HCT116 (cell line): ENCODE results near the gene KCNMB2. TPM values are rescaled to one million over a fixed set of nuclear protein-coding genes. Genes with fewer than 3 reads are reported as not detected.

Source experiments
- ATAC-seq: fragments of 200-7000 bp; cut with Tn5 transposase; 2 replicates; pipeline ENCODE4 v1.9.1; 2020; ENCODE audit warnings: mild to moderate bottlenecking, moderate library complexity
- BruUV-seq: library from RNA; stranded (reverse); fragments of 400-500 nt; replicated peaks from 2 replicates; lab custom pipeline; 2021; lab: Mats Ljungman, UMichigan
- CTCF ChIA-PET: fragments of 300-600 bp; sonication (Branson Sonifier 250); formaldehyde crosslinking; loops from one replicate; lab custom pipeline; 2021; ENCODE audit warnings: antibody characterized with exemption; lab: Charles Lee
- POLR2A ChIA-PET: fragments of 300-600, 350-600 bp; sonication (Branson Sonifier 250); formaldehyde crosslinking; loops from one replicate; lab custom pipeline; 2021; ENCODE audit warnings: antibody characterized with exemption; lab: Charles Lee
- RAD21 ChIA-PET, 2 experiments: fragments of 300-600 bp; sonication (Branson Sonifier 250); formaldehyde crosslinking; loops; one replicate each; lab custom pipeline; 2023; ENCODE audit warnings: low total read pairs in 2 of 2; ENCODE audit not compliant: uncharacterized antibody in 2 of 2, unreplicated experiment in 2 of 2, low non-redundant PET in 1 of 2; lab: Charles Lee
- DNase-seq: peaks from one replicate; pipeline ENCODE4 v3.0.0-alpha.2; 2010; ENCODE audit warnings: low read depth, low spot score
- H2AFZ ChIP-seq: fragments of 200-600 bp; shearing (Covaris generic), sonication (generic); 2 replicates; pipeline ENCODE4 v1.6.1; 2017; ENCODE audit warnings: low read depth, mixed run types, mixed read lengths, antibody characterized with exemption, low read length; ENCODE audit not compliant: poor library complexity, severe bottlenecking
- H3K27ac ChIP-seq: 2 replicates; pipeline ENCODE4 v1.5.1; 2012; ENCODE audit warnings: low read depth, low read length
- H3K27me3 ChIP-seq: fragments of 200-600 bp; sonication (generic); 2 replicates; pipeline ENCODE4 v1.6.1; 2016; ENCODE audit warnings: mixed run types, low read length, mixed read lengths; ENCODE audit not compliant: insufficient read depth
- H3K36me3 ChIP-seq, 2 experiments: fragments of 200-500 bp in 1 of 2; fragments of 200-600 bp in 1 of 2; sonication (Bioruptor generic) in 1 of 2; sonication (generic) in 1 of 2; 2 replicates each; pipeline versions ENCODE4 v1.5.1 to v1.6.1; 2014 to 2016; ENCODE audit warnings: low read length in 2 of 2, inconsistent platforms in 1 of 2, mixed read lengths in 1 of 2, mixed run types in 1 of 2; ENCODE audit not compliant: insufficient read depth in 2 of 2, control insufficient read depth in 1 of 2
- H3K4me1 ChIP-seq, 2 experiments: fragments of 200-600 bp in 1 of 2; sonication (generic) in 1 of 2; 2 replicates each; pipeline versions ENCODE4 v1.5.1 to v1.6.1; 2012 to 2017; ENCODE audit warnings: low read length in 2 of 2, inconsistent platforms in 1 of 2, mild to moderate bottlenecking in 1 of 2, mixed read lengths in 1 of 2, mixed run types in 1 of 2, moderate library complexity in 1 of 2; ENCODE audit not compliant: insufficient read depth in 2 of 2, control insufficient read depth in 1 of 2
- H3K4me2 ChIP-seq: fragments of 200-600 bp; sonication (generic); 2 replicates; pipeline ENCODE4 v1.6.1; 2017; ENCODE audit warnings: mixed run types, low read length, mixed read lengths
- H3K4me3 ChIP-seq, 2 experiments: fragments of 200-600 bp in 1 of 2; sonication (generic) in 1 of 2; replicated peaks in 1 of 2; 2 replicates each; pipeline ENCODE4 v1.5.1; 2011 to 2016; ENCODE audit warnings: low read length in 2 of 2, control low read depth in 1 of 2, low read depth in 1 of 2, mild to moderate bottlenecking in 1 of 2, mixed read lengths in 1 of 2, mixed run types in 1 of 2
- H3K79me2 ChIP-seq: fragments of 200-600 bp; sonication (generic); 2 replicates; pipeline ENCODE4 v1.6.1; 2017; ENCODE audit warnings: mild to moderate bottlenecking, mixed run types, low read length, moderate library complexity, mixed read lengths; ENCODE audit not compliant: insufficient read depth
- H3K9ac ChIP-seq: fragments of 200-600 bp; sonication (generic); 2 replicates; pipeline ENCODE4 v1.6.1; 2016; ENCODE audit warnings: low read length, mixed read lengths
- H3K9me2 ChIP-seq: fragments of 200-600 bp; sonication (generic), shearing (Covaris generic); 2 replicates; pipeline ENCODE4 v1.6.1; 2017; ENCODE audit warnings: mixed run types, mild to moderate bottlenecking, moderate library complexity; ENCODE audit not compliant: insufficient read depth
- H3K9me3 ChIP-seq, 2 experiments: fragments of 200-500 bp in 1 of 2; fragments of 200-600 bp in 1 of 2; sonication (Bioruptor generic) in 1 of 2; sonication (generic) in 1 of 2; 2 replicates each; pipeline ENCODE4 v1.6.1; 2014 to 2017; ENCODE audit warnings: low read length in 2 of 2, mixed read lengths in 2 of 2, inconsistent platforms in 1 of 2, low read depth in 1 of 2, mild to moderate bottlenecking in 1 of 2, mixed run types in 1 of 2, moderate library complexity in 1 of 2; ENCODE audit not compliant: control insufficient read depth in 1 of 2, insufficient read depth in 1 of 2
- H4K20me1 ChIP-seq: fragments of 200-600 bp; sonication (generic), shearing (Covaris generic); 2 replicates; pipeline ENCODE4 v1.6.1; 2017; ENCODE audit warnings: mixed run types, mild to moderate bottlenecking, moderate library complexity; ENCODE audit not compliant: insufficient read depth
- ATF3 ChIP-seq: IDR thresholded peaks from 2 replicates; pipeline ENCODE4 v1.6.1; 2012
- CBX3 ChIP-seq: IDR thresholded peaks from 2 replicates; pipeline ENCODE4 v1.6.1; 2012; ENCODE audit warnings: low read depth
- CTCF ChIP-seq, 3 experiments: fragments of 200-600 bp in 1 of 3; sonication (generic) in 1 of 3; IDR thresholded peaks in 2 of 3; conservative IDR thresholded peaks in 1 of 3; 2 replicates each; pipeline ENCODE4 v1.5.1; 2012 to 2017; ENCODE audit warnings: low read depth in 2 of 3, low read length in 2 of 3, antibody characterized with exemption in 1 of 3, borderline replicate concordance in 1 of 3, control low read depth in 1 of 3, mild to moderate bottlenecking in 1 of 3, mixed read lengths in 1 of 3, mixed run types in 1 of 3, moderate library complexity in 1 of 3; ENCODE audit not compliant: insufficient read depth in 1 of 3
- EGR1 ChIP-seq: IDR thresholded peaks from 2 replicates; pipeline ENCODE4 v1.6.1; 2012; ENCODE audit warnings: low read depth
- ELF1 ChIP-seq: IDR thresholded peaks from 2 replicates; pipeline ENCODE4 v1.6.1; 2012; ENCODE audit warnings: low read depth, borderline replicate concordance
- EZH2phosphoT487 ChIP-seq: fragments of 200-600 bp; IDR thresholded peaks from 2 replicates; pipeline ENCODE4 v1.6.1; 2018; ENCODE audit warnings: antibody characterized with exemption, borderline replicate concordance
- FOSL1 ChIP-seq: IDR thresholded peaks from 2 replicates; pipeline ENCODE4 v1.6.1; 2012; ENCODE audit warnings: low read depth
- JUND ChIP-seq: IDR thresholded peaks from 2 replicates; pipeline ENCODE4 v1.6.1; 2012
- MAX ChIP-seq: IDR thresholded peaks from 2 replicates; pipeline ENCODE4 v1.6.1; 2012
- POLR2A ChIP-seq: IDR thresholded peaks from 2 replicates; pipeline ENCODE4 v1.7.0; 2011; ENCODE audit warnings: borderline replicate concordance; ENCODE audit not compliant: insufficient read depth, insufficient read length; ENCODE audit errors: extremely low read depth
- POLR2AphosphoS5 ChIP-seq: IDR thresholded peaks from 2 replicates; pipeline ENCODE4 v1.6.1; 2011; ENCODE audit warnings: mild to moderate bottlenecking, low read depth, low read length, moderate library complexity
- RAD21 ChIP-seq: IDR thresholded peaks from 2 replicates; pipeline ENCODE4 v1.6.1; 2012; ENCODE audit warnings: low read depth, mild to moderate bottlenecking
- SIN3A ChIP-seq: IDR thresholded peaks from 2 replicates; pipeline ENCODE4 v1.6.1; 2012; ENCODE audit warnings: low read depth
- SP1 ChIP-seq: IDR thresholded peaks from 2 replicates; pipeline ENCODE4 v1.6.1; 2012; ENCODE audit warnings: low read depth
- SRF ChIP-seq: IDR thresholded peaks from 2 replicates; pipeline ENCODE4 v1.6.1; 2012; ENCODE audit warnings: low read depth
- TCF7L2 ChIP-seq: IDR thresholded peaks from 2 replicates; pipeline ENCODE4 v1.7.0; 2011; ENCODE audit warnings: borderline replicate concordance, inconsistent platforms; ENCODE audit not compliant: insufficient read depth, insufficient read length; ENCODE audit errors: extremely low read depth
- YY1 ChIP-seq: IDR thresholded peaks from 2 replicates; pipeline ENCODE4 v1.6.1; 2011; ENCODE audit warnings: low read length, low read depth, moderate library complexity, mild to moderate bottlenecking; ENCODE audit not compliant: insufficient replicate concordance; ENCODE audit errors: extremely low read depth
- ZBTB33 ChIP-seq: IDR thresholded peaks from 2 replicates; pipeline ENCODE4 v1.6.1; 2011; ENCODE audit warnings: mild to moderate bottlenecking, low read length, moderate library complexity; ENCODE audit not compliant: insufficient replicate concordance; ENCODE audit errors: extremely low read depth
- ZFX ChIP-seq: fragments of 450-650 bp; IDR thresholded peaks from 2 replicates; pipeline ENCODE4 v1.6.1; 2017
- intact Hi-C: fragments of 100-400 bp; cut with micrococcal nuclease; formaldehyde crosslinking; loops from 2 replicates; pipeline ENCODE4 v1.10.0; 2022
- total RNA-seq: library from RNA; stranded (reverse); gene quantifications from one replicate; pipeline ENCODE4 v1.2.1, GENCODE V29; 2021; ENCODE audit not compliant: unreplicated experiment

KCNMB2 gene
- total RNA-seq, 1 experiment from 2014 or later, result not detected

- Histone ChIP-seq H3K27ac (no peak overlapping the region), H3K79me2 (no peaks in the 10 kb centered on the region), H2AFZ (no peak overlapping the region), H3K4me3 (no peak overlapping the region), H3K4me1 (no peaks in the 10 kb centered on the region), H4K20me1 (no peaks in the 10 kb centered on the region), H3K27me3 (no peaks in the 10 kb centered on the region)
- no peak for ATAC-seq
- RAD21 ChIA-PET, result no interaction called here
- CTCF ChIA-PET, result no interaction called here
- intact Hi-C loops, result no loop called here
- POLR2A ChIA-PET, result no interaction called here
- TF ChIP-seq ZBTB33 (no peak), POLR2AphosphoS5 (no peak), EZH2phosphoT487 (no peak), FOSL1 (no peak), CBX3 (no peak), CTCF (IDR thresholded peaks at IDR 0.05 in 2 of 3, conservative IDR thresholded peaks at IDR 0.05 in 1 of 3; ENCODE audit: borderline replicate concordance in 1 of 3, insufficient read depth in 1 of 3, low read depth in 2 of 3, low read length in 2 of 3) (no peak), SRF (no peak), ZFX (no peak), ELF1 (no peak), ATF3 (no peak), SIN3A (no peak), MAX (no peak), TCF7L2 (no peak), EGR1 (no peak), JUND (no peak), YY1 (no peak), RAD21 (no peak), SP1 (no peak), POLR2A (no peak)
- TF ChIP-seq, all 23 proteins: peak for 0
- Histone ChIP-seq H3K9ac (no peak overlapping the region), H3K9me2 (no peaks in the 10 kb centered on the region), H3K36me3 (no peaks in the 10 kb centered on the region), H3K4me2 (no peak overlapping the region), H3K9me3 (no peaks in the 10 kb centered on the region)
- BruUV-seq, result no TSS peak
- DNase-seq, result no peak
These were observed 13.8 kb upstream of the KCNMB2 start for GRCh38 chr3:178522200-178523052.
